Measurements from ENCODE around the gene KIF25. TPM values are rescaled to one million over a fixed set of nuclear protein-coding genes. Genes with fewer than 3 reads are reported as not detected.

Gene KIF25
- total and polyA plus RNA-seq, 7 donors: 0.50 to 0.54 TPM; not detected in 5

GRCh38 chr6:168050225-168050880, 52.9 kb downstream of the KIF25 start:
- 91% methylated on average over 27 of the region's 27 CpGs for WGBS, 2 donors
- Histone ChIP-seq H3K36me3 (no peaks in the 10 kb centered on the region), H3K9me3 (no peaks in the 10 kb centered on the region), H3K27ac (no peak overlapping the region), H3K4me3 (no peak overlapping the region), H3K4me1 (peaks cover 0 to 7% (median 2%) of the 10 kb centered on the region in 4 donors), H3K27me3 (no peaks in the 10 kb centered on the region)
- no peak for TF ChIP-seq POLR2A (IDR thresholded peaks at IDR 0.05)
- TF ChIP-seq CTCF (IDR thresholded peaks at IDR 0.05): no peak
- TF ChIP-seq POLR2AphosphoS5 (IDR thresholded peaks at IDR 0.05): no peak
- no peak for TF ChIP-seq EP300 (IDR thresholded peaks at IDR 0.05)
- DNase-seq: no peak
- intact Hi-C loops (cut with DNase I): no loop called here

GRCh38 chr6:168050881-168051586, 53.6 kb downstream of the KIF25 start:
- Histone ChIP-seq H3K36me3 (no peaks in the 10 kb centered on the region), H3K27ac (no peak overlapping the region), H3K4me1 (peaks cover 0 to 4% (median 2%) of the 10 kb centered on the region in 4 donors), H3K4me3 (no peak overlapping the region), H3K27me3 (no peaks in the 10 kb centered on the region), H3K9me3 (no peaks in the 10 kb centered on the region)
- intact Hi-C loops (cut with DNase I): no loop called here
- no peak for TF ChIP-seq EP300 (IDR thresholded peaks at IDR 0.05)
- no peak for DNase-seq
- 74 to 77% methylated on average over 23 of the region's 23 CpGs for WGBS, 2 donors

DNA sequence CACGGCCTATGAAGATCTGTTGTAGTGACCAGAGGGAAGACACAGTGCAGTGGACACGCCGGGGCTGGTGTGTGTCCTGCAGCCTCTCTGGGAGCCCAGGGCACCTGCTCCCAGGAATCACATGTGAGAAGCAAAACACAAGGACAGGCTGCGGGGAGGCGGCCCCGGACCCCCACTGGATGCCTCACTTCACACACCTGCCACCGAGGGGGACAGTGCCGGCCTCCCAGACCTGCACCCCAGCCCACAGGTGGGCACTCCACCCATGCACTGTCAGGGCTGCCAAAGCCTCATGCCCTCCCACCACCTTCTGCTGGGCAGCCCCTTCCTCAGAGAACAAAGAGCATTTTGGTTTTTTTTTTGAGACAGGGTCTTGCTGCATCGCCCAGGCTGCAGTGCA, 54.2 kb downstream of the KIF25 start:
- WGBS, 2 donors: 91 to 94% methylated on average over 9 of the region's 9 CpGs
- Histone ChIP-seq H3K27me3 (no peaks in the 10 kb centered on the region), H3K4me1 (peaks cover 0 to 4% (median 0%) of the 10 kb centered on the region in 4 donors), H3K36me3 (no peaks in the 10 kb centered on the region), H3K4me3 (no peak overlapping the region), H3K27ac (no peak overlapping the region), H3K9me3 (no peaks in the 10 kb centered on the region)
- no peak for DNase-seq
- intact Hi-C loops (cut with DNase I): no loop called here
- TF ChIP-seq EP300 (IDR thresholded peaks at IDR 0.05) (no peak), POLR2AphosphoS5 (IDR thresholded peaks at IDR 0.05) (no peak), CTCF (IDR thresholded peaks at IDR 0.05) (no peak), POLR2A (IDR thresholded peaks at IDR 0.05) (no peak)

GRCh38 chr6:168052291-168052891, 54.9 kb downstream of the KIF25 start:
- Histone ChIP-seq H3K4me1 (peaks cover 0 to 4% (median 0%) of the 10 kb centered on the region in 4 donors), H3K4me3 (no peak overlapping the region), H3K27me3 (no peaks in the 10 kb centered on the region), H3K27ac (no peak overlapping the region), H3K9me3 (no peaks in the 10 kb centered on the region), H3K36me3 (no peaks in the 10 kb centered on the region)
- no peak for DNase-seq
- intact Hi-C loops (cut with DNase I): no loop called here
- TF ChIP-seq POLR2A (IDR thresholded peaks at IDR 0.05): no peak
- no peak for TF ChIP-seq CTCF (IDR thresholded peaks at IDR 0.05)
- no peak for TF ChIP-seq POLR2AphosphoS5 (IDR thresholded peaks at IDR 0.05)
- no peak for TF ChIP-seq EP300 (IDR thresholded peaks at IDR 0.05)
- 30 to 81% methylated on average over 26 of the region's 26 CpGs for WGBS, 2 donors
